ENCODE measurements around the gene ANKFY1. TPM values are rescaled to one million over a fixed set of nuclear protein-coding genes. Genes with fewer than 3 reads are reported as not detected.

Gene ANKFY1
- total RNA-seq, 4 donors from 2014 or later: 30.7 to 35.7 (median 32.7) TPM

DNA sequence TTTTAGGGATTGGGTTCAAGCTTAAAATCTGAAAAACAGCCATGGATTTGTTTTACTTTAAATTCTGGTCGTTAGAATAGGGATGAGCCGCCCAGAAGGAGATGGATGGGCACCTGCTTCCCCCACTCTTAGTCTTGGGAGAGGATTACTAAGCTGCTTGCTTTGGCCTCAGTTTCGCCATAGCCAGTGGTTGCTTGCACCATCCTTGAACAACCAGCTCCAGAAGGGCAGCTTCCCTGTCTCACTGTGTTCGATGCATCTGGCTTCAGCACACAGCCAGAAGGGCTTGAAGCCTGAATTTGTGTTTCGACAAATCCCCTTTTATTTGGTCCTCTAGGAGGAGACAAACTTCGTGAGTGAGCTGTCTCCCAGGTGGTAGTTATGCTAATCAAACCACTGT lies 113.7 kb downstream of the ANKFY1 start:
- DNase-seq (ENCODE audit: low spot score in 2 of 2): no peak

DNA sequence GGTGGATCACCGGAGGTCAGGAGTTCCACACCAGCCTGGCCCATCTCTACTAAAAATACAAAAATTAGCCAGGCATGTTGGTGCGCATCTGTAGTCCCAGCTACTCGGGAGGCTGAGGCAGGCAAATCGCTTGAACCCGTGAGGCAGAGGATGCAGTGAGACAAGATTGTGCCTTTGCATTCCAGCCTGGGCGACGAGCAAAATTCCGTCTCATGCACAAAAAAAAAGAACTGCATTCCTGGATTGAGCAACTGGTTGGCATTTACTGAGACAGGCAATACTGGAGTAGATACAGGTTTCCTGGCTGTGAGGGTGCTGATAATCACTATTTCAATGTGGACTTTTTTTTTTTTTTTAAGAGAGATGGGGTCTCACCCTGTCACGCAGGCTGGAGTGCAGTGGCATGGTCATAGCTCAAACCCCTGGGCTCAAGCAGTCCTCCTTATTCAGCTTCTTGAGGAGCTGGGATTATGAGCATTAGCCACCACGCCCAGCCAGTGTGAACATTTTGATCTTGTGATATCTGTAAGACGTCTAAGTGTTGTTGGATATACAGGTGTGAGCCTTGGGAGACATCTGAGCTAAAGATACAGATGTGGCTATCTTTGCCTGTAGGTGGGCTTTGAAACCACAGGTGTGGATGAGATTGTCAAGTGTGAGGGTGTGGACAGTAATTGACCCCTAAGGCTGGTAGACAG lies 115.0 kb downstream of the ANKFY1 start:
- DNase-seq (ENCODE audit: low spot score in 2 of 2): no peak
- TF ChIP-seq POLR2A (IDR thresholded peaks at IDR 0.05): no peak
- TF ChIP-seq, protein P1, sequence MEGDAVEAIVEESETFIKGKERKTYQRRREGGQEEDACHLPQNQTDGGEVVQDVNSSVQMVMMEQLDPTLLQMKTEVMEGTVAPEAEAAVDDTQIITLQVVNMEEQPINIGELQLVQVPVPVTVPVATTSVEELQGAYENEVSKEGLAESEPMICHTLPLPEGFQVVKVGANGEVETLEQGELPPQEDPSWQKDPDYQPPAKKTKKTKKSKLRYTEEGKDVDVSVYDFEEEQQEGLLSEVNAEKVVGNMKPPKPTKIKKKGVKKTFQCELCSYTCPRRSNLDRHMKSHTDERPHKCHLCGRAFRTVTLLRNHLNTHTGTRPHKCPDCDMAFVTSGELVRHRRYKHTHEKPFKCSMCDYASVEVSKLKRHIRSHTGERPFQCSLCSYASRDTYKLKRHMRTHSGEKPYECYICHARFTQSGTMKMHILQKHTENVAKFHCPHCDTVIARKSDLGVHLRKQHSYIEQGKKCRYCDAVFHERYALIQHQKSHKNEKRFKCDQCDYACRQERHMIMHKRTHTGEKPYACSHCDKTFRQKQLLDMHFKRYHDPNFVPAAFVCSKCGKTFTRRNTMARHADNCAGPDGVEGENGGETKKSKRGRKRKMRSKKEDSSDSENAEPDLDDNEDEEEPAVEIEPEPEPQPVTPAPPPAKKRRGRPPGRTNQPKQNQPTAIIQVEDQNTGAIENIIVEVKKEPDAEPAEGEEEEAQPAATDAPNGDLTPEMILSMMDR (IDR thresholded peaks at IDR 0.05): no peak
- H3K4me3 ChIP-seq (ENCODE audit: low read depth, poor library complexity, severe bottlenecking): no peak overlapping the region
- 74 to 84% methylated on average over 11 of the region's 11 CpGs for WGBS, 2 donors
- intact Hi-C loops (cut with DNase I; ENCODE audit: low total_unique reads): no loop called here

More for the DNA sequence above, 113.7 kb downstream of the ANKFY1 start:
- no peak overlapping the region for H3K4me3 ChIP-seq (ENCODE audit: low read depth, poor library complexity, severe bottlenecking)
- WGBS, 2 donors: 87 to 92% methylated on average over 6 of the region's 6 CpGs
- intact Hi-C loops (cut with DNase I; ENCODE audit: low total_unique reads): no loop called here
- TF ChIP-seq, protein P1 (IDR thresholded peaks at IDR 0.05): no peak
- TF ChIP-seq POLR2A (IDR thresholded peaks at IDR 0.05): no peak

DNA sequence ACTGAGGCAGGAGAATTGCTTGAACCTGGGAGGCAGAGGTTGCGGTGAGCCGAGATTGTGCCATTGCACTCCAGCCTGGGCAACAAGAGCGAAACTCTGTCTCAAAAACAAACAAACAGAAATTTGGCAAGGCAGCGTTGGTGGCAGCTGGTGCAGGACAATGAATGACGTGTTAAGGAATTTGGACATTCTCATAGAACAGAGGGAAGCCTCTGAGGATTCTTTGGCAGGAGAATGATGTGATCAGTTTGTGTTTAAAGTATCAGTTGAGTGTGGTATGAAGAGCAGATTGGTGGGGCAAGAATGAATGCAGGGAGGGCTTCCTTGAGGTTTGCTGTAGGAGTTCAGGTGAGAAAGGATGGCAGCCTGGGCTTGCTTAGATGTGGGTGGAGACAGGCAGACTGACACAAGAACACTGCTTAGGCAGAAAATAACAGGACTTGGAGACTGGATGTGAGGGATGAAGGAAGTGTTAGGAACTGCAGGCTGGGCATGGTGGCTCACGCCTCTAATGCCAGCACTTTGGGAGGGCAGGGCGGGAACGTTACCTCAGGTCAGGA lies 115.9 kb downstream of the ANKFY1 start:
- DNase-seq (ENCODE audit: low spot score in 2 of 2): no peak
- no peak for TF ChIP-seq POLR2A (IDR thresholded peaks at IDR 0.05)
- TF ChIP-seq, protein P1 (IDR thresholded peaks at IDR 0.05): no peak
- H3K4me3 ChIP-seq (ENCODE audit: low read depth, poor library complexity, severe bottlenecking): no peak overlapping the region
- intact Hi-C loops (cut with DNase I; ENCODE audit: low total_unique reads): no loop called here
- 75 to 85% methylated on average over 8 of the region's 8 CpGs for WGBS, 2 donors

DNA sequence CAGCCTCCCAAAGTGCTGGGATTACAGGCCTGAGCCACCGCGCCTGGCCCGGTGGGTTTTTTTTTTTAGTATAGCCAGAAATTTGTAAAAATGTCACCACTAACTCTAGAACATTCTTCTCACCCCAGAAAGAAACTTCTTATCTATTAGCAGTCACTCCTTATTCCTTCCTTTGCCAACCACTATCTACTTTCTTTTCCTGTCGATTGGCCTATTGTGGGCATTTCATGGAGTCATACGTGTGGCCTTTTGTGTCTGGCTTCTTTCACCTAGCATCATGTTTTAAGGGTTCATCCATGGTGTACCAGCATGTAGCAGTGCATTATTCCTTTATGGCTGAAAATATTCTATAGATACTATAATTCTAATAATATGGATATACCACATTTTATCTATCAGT lies 117.1 kb downstream of the ANKFY1 start:
- no peak overlapping the region for H3K4me3 ChIP-seq (ENCODE audit: low read depth, poor library complexity, severe bottlenecking)
- WGBS, 2 donors: 76 to 84% methylated on average over 5 of the region's 5 CpGs
- no peak for DNase-seq (ENCODE audit: low spot score in 2 of 2)
- intact Hi-C loops (cut with DNase I; ENCODE audit: low total_unique reads): no loop called here
- TF ChIP-seq POLR2A (IDR thresholded peaks at IDR 0.05): no peak
- TF ChIP-seq, protein P1 (IDR thresholded peaks at IDR 0.05): no peak

DNA sequence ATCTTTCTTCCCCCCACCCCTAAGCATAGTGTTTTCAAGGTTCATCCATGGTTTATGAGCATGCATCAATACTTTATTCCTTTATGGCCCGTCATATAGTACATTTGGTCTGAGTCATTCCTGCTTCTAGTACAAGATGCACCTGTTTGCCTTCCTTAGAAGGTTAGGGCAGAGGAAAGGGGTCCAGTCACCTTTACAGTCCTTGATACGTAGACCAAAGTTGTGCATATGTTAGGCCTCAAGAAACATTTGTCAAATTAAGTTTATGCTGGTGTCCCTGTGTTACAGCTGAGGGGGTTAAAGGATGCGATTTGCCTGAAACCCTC lies 119.4 kb downstream of the ANKFY1 start:
- no peak for DNase-seq (ENCODE audit: low spot score in 2 of 2)
- intact Hi-C loops (cut with DNase I; ENCODE audit: low total_unique reads): no loop called here
- no peak overlapping the region for H3K4me3 ChIP-seq (ENCODE audit: low read depth, poor library complexity, severe bottlenecking)
- WGBS, 2 donors: 64 to 65% methylated on average over 3 of the region's 3 CpGs
- TF ChIP-seq, protein P1 (IDR thresholded peaks at IDR 0.05): no peak
